Activated naive CD8-positive, alpha-beta T cell (primary cell): ENCODE measurements around the gene INPP5A.

ENCODE experiments used
- H3K27ac Mint-ChIP-seq: one replicate; pipeline ENCODE4 v1.8.0; 2021; ENCODE audit warnings: mixed read lengths
- H3K27me3 Mint-ChIP-seq: one replicate; pipeline ENCODE4 v1.8.0; 2021; ENCODE audit warnings: mixed read lengths
- H3K36me3 Mint-ChIP-seq: one replicate; pipeline ENCODE4 v1.8.0; 2021; ENCODE audit warnings: mixed read lengths
- H3K4me1 Mint-ChIP-seq: one replicate; pipeline ENCODE4 v1.8.0; 2021; ENCODE audit warnings: low read depth, mixed read lengths
- H3K4me3 Mint-ChIP-seq: one replicate; pipeline ENCODE4 v1.8.0; 2021; ENCODE audit warnings: mild to moderate bottlenecking, mixed read lengths
- H3K9me3 Mint-ChIP-seq: one replicate; pipeline ENCODE4 v1.8.0; 2021; ENCODE audit warnings: low read depth, mixed read lengths

Gene INPP5A

GRCh38 chr10:132535065-132535651 is 2.4 kb upstream of the INPP5A start:
- peaks cover 11% of the 10 kb centered on the region for H3K9me3 Mint-ChIP-seq
- peak overlapping the region; percentile 50 for H3K27ac Mint-ChIP-seq
- H3K27me3 Mint-ChIP-seq = peaks cover 2% of the 10 kb centered on the region
- H3K4me1 Mint-ChIP-seq = peaks cover 29% of the 10 kb centered on the region
- peaks cover 6% of the 10 kb centered on the region for H3K36me3 Mint-ChIP-seq
- H3K4me3 Mint-ChIP-seq = peak overlapping the region; percentile 9

- Mint-ChIP-seq H3K27ac (peak overlapping the region; percentile 10), H3K4me3 (peak overlapping the region; percentile 80), H3K9me3 (peaks cover 5% of the 10 kb centered on the region), H3K4me1 (peaks cover 41% of the 10 kb centered on the region), H3K27me3 (no peaks in the 10 kb centered on the region), H3K36me3 (peaks cover 6% of the 10 kb centered on the region)
These were observed 1.2 kb upstream of the INPP5A start for GRCh38 chr10:132536241-132536876.

- Mint-ChIP-seq H3K36me3 (peaks cover 2% of the 10 kb centered on the region), H3K27me3 (no peaks in the 10 kb centered on the region), H3K9me3 (no peaks in the 10 kb centered on the region), H3K4me1 (peaks cover 48% of the 10 kb centered on the region), H3K27ac (no peak overlapping the region), H3K4me3 (peak overlapping the region; percentile 80)
These were observed 507 bp upstream of the INPP5A start for GRCh38 chr10:132536877-132537683.

DNA sequence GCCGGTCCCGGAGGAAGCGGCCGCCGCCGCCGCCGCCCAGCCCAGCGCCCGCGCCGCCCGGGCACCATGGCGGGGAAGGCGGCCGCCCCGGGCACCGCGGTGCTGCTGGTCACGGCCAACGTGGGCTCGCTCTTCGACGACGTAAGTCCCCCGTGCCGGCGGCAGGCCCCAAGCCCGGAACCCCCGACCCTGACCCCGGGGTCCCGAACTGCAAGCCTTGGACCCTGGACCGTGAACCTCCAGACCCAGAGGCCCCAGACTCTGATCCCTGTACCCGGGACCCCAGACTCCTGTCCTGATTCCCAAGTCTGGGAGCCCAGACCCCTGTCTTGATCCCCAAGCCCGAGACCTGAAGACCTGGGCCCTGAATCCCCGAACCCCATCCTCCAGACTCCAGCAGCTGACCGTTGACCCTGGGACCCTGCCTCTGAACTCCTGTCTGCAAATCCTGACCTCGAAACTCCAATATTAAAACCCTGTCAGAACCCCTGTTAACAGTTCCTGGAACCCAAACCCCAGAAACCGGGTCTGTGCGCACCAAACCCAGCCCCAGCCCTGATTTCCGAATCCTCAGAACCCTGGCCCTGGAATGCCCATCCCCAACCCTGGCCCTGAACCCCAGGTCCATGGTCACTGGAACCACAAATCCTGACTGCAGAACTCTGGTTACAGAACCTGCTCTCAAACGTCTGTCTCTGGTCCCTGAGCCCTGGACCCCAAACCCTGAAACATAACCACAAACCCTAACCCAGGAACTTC is 623 bp downstream of the INPP5A start:
- no peaks in the 10 kb centered on the region for H3K9me3 Mint-ChIP-seq
- H3K4me1 Mint-ChIP-seq = peaks cover 55% of the 10 kb centered on the region
- H3K27ac Mint-ChIP-seq = peak overlapping the region; percentile 73
- H3K27me3 Mint-ChIP-seq = no peaks in the 10 kb centered on the region
- peak overlapping the region; percentile 86 for H3K4me3 Mint-ChIP-seq
- H3K36me3 Mint-ChIP-seq = peaks cover 2% of the 10 kb centered on the region

- peaks cover 2% of the 10 kb centered on the region for H3K36me3 Mint-ChIP-seq
- H3K4me3 Mint-ChIP-seq = peak overlapping the region; percentile 86
These were observed 1.3 kb downstream of the INPP5A start for GRCh38 chr10:132538790-132539421.

GRCh38 chr10:132539431-132539839 is 1.8 kb downstream of the INPP5A start:
- no peaks in the 10 kb centered on the region for H3K27me3 Mint-ChIP-seq
- H3K36me3 Mint-ChIP-seq = peaks cover 2% of the 10 kb centered on the region
- H3K4me3 Mint-ChIP-seq = peak overlapping the region; percentile 86
- peak overlapping the region; percentile 93 for H3K27ac Mint-ChIP-seq
- H3K4me1 Mint-ChIP-seq = peaks cover 67% of the 10 kb centered on the region
- H3K9me3 Mint-ChIP-seq = no peaks in the 10 kb centered on the region

More at GRCh38 chr10:132538790-132539421, 1.3 kb downstream of the INPP5A start:
- Mint-ChIP-seq H3K27ac (peak overlapping the region; percentile 73), H3K4me1 (peaks cover 62% of the 10 kb centered on the region), H3K27me3 (no peaks in the 10 kb centered on the region), H3K9me3 (no peaks in the 10 kb centered on the region)

DNA sequence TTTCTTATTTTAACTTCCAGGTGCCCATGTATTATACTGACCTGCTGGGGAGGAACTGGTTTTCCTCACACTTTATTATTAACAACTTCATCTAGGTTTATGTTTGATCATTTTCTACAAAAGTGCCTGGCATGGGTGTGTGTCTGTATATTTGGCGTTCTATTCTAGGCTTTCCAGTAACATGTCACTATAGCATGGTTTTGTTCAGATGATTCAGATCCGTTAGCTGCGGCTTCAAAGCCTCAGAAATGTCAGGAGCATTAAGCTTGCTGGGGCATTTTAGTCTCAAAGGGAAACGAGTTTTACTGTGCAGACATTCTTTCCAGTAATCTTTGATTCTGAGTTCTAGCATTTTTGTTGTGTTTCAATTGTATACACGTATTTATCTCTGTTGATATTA is 2.3 kb downstream of the INPP5A start:
- peaks cover 72% of the 10 kb centered on the region for H3K4me1 Mint-ChIP-seq
- H3K27me3 Mint-ChIP-seq = no peaks in the 10 kb centered on the region
- H3K36me3 Mint-ChIP-seq = peaks cover 2% of the 10 kb centered on the region
- peak overlapping the region; percentile 93 for H3K27ac Mint-ChIP-seq
- H3K9me3 Mint-ChIP-seq = no peaks in the 10 kb centered on the region
- peak overlapping the region; percentile 86 for H3K4me3 Mint-ChIP-seq

- H3K4me3 Mint-ChIP-seq = peak overlapping the region; percentile 86
- H3K27ac Mint-ChIP-seq = peak overlapping the region; percentile 93
- no peaks in the 10 kb centered on the region for H3K9me3 Mint-ChIP-seq
- H3K36me3 Mint-ChIP-seq = peaks cover 2% of the 10 kb centered on the region
- no peaks in the 10 kb centered on the region for H3K27me3 Mint-ChIP-seq
- H3K4me1 Mint-ChIP-seq = peaks cover 71% of the 10 kb centered on the region
These were observed 2.9 kb downstream of the INPP5A start for GRCh38 chr10:132540456-132540855.

DNA sequence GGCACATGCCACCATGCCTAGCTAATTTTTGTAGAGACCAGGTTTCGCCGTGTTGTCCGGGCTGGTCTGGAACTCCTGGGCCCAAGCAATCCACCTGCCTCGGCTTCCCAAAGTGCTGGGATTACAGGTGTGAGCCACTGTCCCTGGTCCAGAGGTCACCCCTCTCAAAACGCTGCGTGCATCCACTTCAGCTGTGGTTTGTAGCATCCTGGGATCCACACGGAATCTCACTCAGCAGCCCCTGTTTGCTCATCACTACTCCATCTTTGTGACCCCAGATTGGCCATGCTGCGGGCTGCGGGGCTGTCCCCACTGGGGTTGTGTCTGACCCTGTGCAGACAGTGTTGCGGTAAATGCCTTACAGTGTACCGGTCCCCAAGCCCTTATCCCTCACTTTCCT is 3.5 kb downstream of the INPP5A start:
- H3K9me3 Mint-ChIP-seq = no peaks in the 10 kb centered on the region
- peak overlapping the region; percentile 83 for H3K27ac Mint-ChIP-seq
- H3K4me3 Mint-ChIP-seq = peak overlapping the region; percentile 86
- H3K36me3 Mint-ChIP-seq = peaks cover 2% of the 10 kb centered on the region
- peaks cover 74% of the 10 kb centered on the region for H3K4me1 Mint-ChIP-seq
- no peaks in the 10 kb centered on the region for H3K27me3 Mint-ChIP-seq

DNA sequence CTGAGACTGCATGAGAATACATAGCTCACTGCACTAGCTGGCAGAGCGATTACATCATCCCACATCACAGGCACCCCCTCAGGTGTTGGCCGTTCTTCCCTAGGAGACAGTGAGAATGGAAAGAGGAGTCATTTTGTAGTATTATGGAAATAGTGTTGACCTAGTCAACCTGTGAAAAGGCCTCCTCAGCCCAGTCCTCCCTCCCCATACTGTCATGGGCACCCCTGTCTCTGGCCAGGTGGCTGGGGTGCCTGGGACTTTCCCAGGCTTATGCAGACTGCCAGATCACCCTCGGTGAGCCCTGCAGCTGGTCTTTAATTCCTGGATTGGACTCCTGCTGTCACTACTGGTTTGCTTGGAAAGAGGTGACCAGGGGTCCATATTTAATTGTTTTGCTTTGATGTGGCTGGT is 4.0 kb downstream of the INPP5A start:
- no peaks in the 10 kb centered on the region for H3K9me3 Mint-ChIP-seq
- peak overlapping the region; percentile 83 for H3K27ac Mint-ChIP-seq
- peak overlapping the region; percentile 77 for H3K4me3 Mint-ChIP-seq
- H3K4me1 Mint-ChIP-seq = peaks cover 70% of the 10 kb centered on the region
- H3K36me3 Mint-ChIP-seq = peaks cover 2% of the 10 kb centered on the region
- no peaks in the 10 kb centered on the region for H3K27me3 Mint-ChIP-seq

- Mint-ChIP-seq H3K36me3 (peaks cover 2% of the 10 kb centered on the region), H3K4me1 (peaks cover 76% of the 10 kb centered on the region), H3K27ac (peak overlapping the region; percentile 16), H3K9me3 (no peaks in the 10 kb centered on the region), H3K27me3 (no peaks in the 10 kb centered on the region), H3K4me3 (no peak overlapping the region)
These were observed 4.6 kb downstream of the INPP5A start for GRCh38 chr10:132542086-132542775.

GRCh38 chr10:132542819-132543218 is 5.2 kb downstream of the INPP5A start:
- peak overlapping the region; percentile 16 for H3K27ac Mint-ChIP-seq
- H3K36me3 Mint-ChIP-seq = peaks cover 2% of the 10 kb centered on the region
- H3K4me3 Mint-ChIP-seq = no peak overlapping the region
- H3K27me3 Mint-ChIP-seq = no peaks in the 10 kb centered on the region
- no peaks in the 10 kb centered on the region for H3K9me3 Mint-ChIP-seq
- peaks cover 78% of the 10 kb centered on the region for H3K4me1 Mint-ChIP-seq

DNA sequence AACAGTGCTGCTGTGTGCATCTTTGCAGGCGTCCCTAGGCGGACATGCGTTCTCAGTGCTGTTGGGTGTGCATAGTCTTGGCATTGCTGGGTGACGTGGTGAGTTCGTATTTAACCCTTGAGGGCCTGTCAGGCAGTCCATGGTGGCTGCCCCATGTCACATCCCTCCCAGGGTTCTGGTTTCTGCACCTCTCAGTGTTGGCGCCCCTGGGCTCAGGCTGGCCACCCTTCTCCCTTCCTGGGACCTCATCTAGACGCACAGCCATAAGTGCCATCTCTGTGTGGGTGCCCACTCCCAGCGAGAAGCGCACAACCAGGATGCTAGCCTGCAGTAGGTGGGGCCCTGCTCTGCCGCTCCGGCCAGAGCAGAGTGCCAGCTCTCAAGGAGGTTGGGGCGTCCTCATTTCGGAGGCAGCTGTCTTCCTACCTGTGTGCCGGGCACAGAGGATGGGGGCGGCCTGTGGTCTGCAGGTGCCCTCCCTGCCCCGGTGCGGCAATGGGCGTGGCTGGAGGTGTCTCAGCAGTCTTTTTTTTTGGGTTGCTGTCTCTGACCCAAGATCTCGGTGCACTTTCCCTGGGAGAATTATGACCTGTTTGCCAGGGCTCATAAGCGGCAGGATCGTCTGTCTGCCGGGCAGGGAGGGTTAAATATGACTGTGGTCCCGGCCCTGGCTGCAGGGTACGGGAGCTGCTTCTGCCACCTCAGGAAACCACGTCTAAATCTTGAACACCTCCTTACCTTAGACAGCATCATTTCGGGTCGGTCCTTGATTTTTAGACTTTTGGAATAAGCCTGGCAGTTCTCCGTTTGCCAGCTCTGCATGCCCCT is 6.5 kb downstream of the INPP5A start:
- H3K9me3 Mint-ChIP-seq = no peaks in the 10 kb centered on the region

More for the DNA sequence above, 6.5 kb downstream of the INPP5A start:
- Mint-ChIP-seq H3K4me1 (peaks cover 75% of the 10 kb centered on the region), H3K27me3 (no peaks in the 10 kb centered on the region), H3K36me3 (peaks cover 2% of the 10 kb centered on the region), H3K27ac (peak overlapping the region; percentile 87), H3K4me3 (peak overlapping the region; percentile 86)
